ENCODE results near the gene POLD1.
"Not testable (repeated sequence)": the region's sequence is repeated elsewhere in the genome, so short reads cannot be mapped to it uniquely, and the experiment has no call there.

POLD1 gene

GRCh38 chr19:50365434-50366306 lies 18.5 kb upstream of the POLD1 start, which contains the start of gene NAPSA:
NAPSA (minus strand) TSS chr19:50365639; CDS start chr19:50365621, 18 bp downstream.
- DNase-seq = no peak

- peak; percentile 68 to 77 for DNase-seq
Measured at GRCh38 chr19:50368649-50369570, 15.2 kb upstream of the POLD1 start.

GRCh38 chr19:50371914-50372475 lies 12.2 kb upstream of the POLD1 start:
- DNase-seq = no peak

GRCh38 chr19:50376166-50377050 lies 7.7 kb upstream of the POLD1 start, which contains the start of gene NR1H2:
NR1H2 (plus strand) TSS chr19:50376457; CDS start chr19:50377606, 1,149 bp downstream.
- peak; percentile 94 to 97 for DNase-seq

DNA sequence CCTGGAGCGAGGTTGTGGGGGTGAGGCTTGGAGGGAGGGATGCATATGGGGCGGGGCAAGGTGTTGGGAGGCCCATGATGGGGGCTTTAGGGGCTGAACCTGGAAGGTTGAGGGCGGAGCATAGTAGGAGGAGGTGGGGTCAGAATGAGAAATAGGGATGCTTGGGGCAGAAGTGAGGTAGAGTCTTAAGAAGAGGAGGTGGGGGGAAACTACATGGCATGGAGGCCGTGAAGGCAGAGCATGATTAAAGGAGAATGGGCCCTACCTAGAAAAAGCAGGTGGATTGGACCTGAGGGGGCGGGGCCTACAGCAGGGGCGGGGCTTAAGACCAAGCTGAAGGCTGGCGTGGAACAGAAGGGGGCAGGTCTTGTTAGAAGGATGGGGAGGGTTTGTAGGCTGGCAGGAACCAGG lies 7.1 kb upstream of the POLD1 start:
- DNase-seq = peak in 1 of 2 experiments; percentile 47

- DNase-seq = no peak
Measured at GRCh38 chr19:50377517-50377916, 6.6 kb upstream of the POLD1 start.

- DNase-seq = no peak
Measured at GRCh38 chr19:50378169-50378862, 5.8 kb upstream of the POLD1 start.

DNA sequence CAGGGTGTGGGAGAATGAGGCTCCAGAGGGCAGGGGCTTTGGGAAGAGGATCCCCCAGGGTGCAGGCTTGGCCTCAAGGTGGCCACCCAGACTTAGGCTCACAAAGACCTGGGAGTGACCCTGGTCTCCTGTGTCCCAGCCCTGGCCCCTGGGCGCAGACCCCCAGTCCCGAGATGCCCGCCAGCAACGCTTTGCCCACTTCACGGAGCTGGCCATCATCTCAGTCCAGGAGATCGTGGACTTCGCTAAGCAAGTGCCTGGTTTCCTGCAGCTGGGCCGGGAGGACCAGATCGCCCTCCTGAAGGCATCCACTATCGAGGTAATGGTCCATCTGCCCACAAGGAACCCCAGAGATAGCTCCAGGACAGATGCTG lies 5.3 kb upstream of the POLD1 start:
- DNase-seq = no peak

DNA sequence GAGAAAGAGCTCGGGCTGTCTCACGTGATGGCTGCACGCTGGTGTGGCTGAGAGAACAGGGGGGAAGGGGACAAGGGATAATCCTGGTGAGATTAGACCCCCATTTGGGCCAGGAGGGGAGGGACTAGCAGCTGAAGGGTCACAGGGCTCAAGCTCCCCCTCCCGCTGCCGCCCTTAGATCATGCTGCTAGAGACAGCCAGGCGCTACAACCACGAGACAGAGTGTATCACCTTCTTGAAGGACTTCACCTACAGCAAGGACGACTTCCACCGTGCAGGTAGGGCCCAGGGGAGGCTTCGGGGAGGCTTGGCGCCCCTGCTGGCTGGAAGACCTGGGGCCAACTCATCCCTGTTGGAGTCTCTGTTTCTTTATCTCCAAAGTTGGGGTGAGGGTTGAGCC lies 4.5 kb upstream of the POLD1 start:
- no peak for DNase-seq

DNA sequence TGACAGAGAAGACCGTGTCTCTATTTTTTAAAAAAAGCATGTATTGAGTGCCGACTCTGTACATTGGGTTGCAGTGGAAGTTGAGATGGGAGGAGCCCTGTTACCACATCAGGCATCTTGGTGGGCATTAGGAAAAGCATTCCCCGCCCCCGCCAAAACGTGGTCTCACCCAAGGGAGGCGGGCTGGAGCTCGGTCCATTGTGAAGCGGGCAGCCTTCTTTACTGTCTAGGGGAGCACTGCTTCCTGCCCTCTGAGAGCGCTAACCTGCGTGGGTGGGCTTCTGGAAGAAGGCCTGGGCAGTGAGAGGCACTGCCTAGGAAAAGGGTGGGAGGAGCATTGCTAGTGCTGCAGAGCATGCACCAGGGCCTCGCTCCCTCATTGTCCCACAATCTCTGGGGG lies 4.0 kb upstream of the POLD1 start:
- no peak for DNase-seq

DNA sequence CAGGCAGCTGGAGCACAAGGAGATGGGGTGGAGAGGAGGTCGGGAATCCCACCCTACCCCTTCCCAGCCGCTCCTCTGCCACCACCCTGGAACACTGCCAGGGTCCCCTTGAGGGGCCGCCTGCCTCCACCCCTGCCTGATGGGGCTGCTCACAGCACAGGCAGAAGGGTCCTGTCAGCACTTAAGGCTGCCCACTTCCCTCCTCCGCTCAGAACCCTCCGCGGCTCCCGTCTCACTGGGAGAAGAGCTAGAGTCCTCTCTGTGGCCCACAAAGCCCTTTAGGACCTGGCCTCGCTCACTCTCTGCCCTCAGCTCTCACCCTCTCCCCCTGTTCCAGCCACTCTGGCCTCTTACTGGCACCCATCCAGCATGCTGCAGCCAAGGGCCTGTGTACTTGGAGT lies 3.4 kb upstream of the POLD1 start:
- no peak for DNase-seq

- DNase-seq = no peak
Measured at GRCh38 chr19:50381881-50382729, 2.0 kb upstream of the POLD1 start.

DNA sequence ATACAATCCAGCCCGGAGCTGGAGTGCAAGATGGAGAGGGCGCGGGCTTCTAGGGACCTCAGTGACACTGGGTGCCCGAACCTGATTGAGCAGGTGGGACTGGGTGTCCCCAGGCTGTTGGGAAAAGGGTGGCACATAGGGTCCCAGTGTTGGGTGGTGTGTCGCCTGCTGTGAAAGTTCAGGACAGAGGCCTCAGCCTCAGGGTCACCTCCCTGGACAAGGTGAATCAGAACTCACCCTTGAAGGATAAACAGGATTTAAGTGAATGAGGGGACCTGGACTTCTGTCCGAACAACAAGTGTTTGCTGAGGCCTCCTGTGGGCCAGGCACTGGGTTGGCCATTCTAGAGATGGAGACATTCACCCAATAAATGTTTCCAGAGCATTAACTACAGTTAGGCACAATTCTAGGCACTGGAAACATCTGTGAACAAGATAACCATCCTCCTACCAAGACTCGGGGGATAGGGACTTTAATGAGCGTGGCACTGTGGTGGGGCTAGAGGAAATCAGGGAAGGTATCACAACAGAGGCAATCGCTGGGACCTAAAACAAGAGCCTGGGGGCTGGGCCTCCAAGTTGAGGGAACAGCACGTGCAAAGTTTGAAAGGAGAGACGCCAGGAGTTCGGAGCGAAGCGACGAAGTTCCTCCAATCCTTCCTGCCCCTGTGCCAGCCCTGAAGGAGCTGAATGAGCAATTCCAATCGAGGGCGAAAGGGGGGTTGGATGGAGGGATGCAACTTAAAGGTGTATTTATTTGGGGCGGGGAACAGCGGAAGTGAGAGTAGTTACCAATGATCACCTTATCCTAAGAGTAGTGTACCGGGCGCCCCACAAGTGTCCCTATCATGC lies 921 bp upstream of the POLD1 start:
- DNase-seq = peak in 1 of 2 experiments; percentile 37

- DNase-seq = peak in 1 of 2 experiments; percentile 36
Measured at GRCh38 chr19:50384685-50385535, 763 bp downstream of the POLD1 start.

GRCh38 chr19:50387176-50387867 lies 3.2 kb downstream of the POLD1 start:
- no peak for DNase-seq

DNA sequence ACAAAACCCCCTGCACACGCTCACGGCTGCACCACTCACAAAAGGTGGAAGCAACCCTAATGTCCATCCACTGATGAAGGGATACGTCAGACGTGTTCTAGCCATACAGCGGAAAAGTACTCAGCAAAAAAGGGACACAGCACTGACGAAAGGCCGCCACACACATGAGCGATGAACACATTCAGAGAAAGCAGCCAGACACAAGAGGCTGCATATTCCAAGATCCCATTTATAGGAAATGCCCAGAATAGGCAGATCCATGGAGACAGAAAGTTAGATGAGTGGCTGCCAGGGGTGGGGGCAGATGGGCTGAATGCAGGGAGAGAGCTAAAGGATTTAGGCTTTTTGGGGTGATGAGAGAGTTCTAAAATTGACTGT lies 3.7 kb downstream of the POLD1 start:
- DNase-seq = no peak

- DNase-seq = not testable (repeated sequence)
Measured at GRCh38 chr19:50390295-50390694, 6.1 kb downstream of the POLD1 start.

GRCh38 chr19:50390952-50391351 lies 6.8 kb downstream of the POLD1 start:
- not testable (repeated sequence) for DNase-seq

All from NCI-H2081 (cell line).